Skeletal muscle satellite cell (primary cell): ENCODE results near the gene CCDC127.

Experiments
- H3K27me3 ChIP-seq: 2 replicates; pipeline ENCODE4 v1.7.0; 2013; ENCODE audit warnings: low read length; ENCODE audit not compliant: control insufficient read depth, insufficient read depth
- H3K36me3 ChIP-seq: 2 replicates; pipeline ENCODE4 v1.7.0; 2013; ENCODE audit warnings: mild to moderate bottlenecking, control low read depth, low read length; ENCODE audit not compliant: insufficient read depth
- H3K4me1 ChIP-seq: 2 replicates; pipeline ENCODE4 v1.7.0; 2013; ENCODE audit warnings: low read length; ENCODE audit not compliant: control insufficient read depth, insufficient read depth
- H3K4me2 ChIP-seq: 2 replicates; pipeline ENCODE4 v1.7.0; 2013; ENCODE audit warnings: mild to moderate bottlenecking, low read length
- H3K4me3 ChIP-seq: 2 replicates; pipeline ENCODE4 v1.7.0; 2013; ENCODE audit warnings: low read length
- H3K9ac ChIP-seq: 2 replicates; pipeline ENCODE4 v1.7.0; 2013; ENCODE audit warnings: mild to moderate bottlenecking, low read depth, low read length, moderate library complexity
- H3K9me3 ChIP-seq: replicated peaks from 2 replicates; pipeline ENCODE4 v1.7.0; 2013; ENCODE audit warnings: mild to moderate bottlenecking, control low read depth, low read length

Gene CCDC127

DNA sequence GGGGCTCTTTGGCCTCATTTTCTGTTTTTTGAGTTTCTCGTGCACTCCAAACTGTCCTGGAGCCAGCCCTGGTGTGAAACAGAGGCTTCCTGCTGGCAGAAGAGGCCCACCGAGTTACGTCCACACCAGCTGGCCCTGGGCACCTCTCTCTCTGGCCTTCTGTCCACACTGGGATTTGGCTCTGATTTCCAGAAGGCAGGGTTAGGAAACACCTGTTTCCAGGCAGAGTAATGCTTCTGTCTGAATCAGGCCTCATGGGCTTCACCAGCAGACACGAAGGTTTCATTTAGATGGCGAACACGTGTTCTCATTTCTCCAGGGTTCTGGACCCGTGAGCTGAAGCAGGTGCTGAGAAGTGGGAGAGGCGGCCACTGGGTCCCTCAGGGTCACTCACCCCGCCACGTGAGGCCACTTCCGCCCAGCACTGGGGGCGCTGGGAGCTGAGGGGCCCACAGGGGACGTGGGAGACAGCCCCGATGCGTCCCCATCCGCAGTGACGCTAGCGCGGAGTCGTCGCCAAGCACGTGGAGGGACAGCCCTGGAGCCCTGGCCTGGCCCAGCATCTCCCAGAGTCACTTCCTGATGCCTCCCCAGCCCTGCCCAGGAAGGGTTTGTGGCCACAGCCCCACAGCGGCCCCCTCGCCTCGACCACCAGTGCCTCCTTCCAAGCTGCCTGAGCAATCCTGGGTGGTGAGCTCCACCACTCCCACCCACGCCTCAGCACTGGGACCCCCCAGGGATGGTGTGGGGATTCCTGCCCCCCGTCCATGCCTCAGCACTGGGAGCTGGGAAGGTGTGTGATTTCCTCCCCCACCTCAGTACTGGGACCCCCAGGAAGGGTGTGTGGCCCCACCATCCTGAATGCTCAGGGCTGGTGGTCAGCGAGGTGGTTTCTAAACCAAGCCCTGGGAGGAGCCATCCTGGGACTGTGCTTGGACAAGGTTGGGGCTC lies 31.6 kb downstream of the CCDC127 start:
- Histone ChIP-seq H3K36me3 (no peaks in the 10 kb centered on the region), H3K27me3 (peaks cover 65% of the 10 kb centered on the region), H3K4me2 (no peak overlapping the region), H3K9ac (no peak overlapping the region), H3K9me3 (no peaks in the 10 kb centered on the region), H3K4me1 (peaks cover 12% of the 10 kb centered on the region), H3K4me3 (no peak overlapping the region)

DNA sequence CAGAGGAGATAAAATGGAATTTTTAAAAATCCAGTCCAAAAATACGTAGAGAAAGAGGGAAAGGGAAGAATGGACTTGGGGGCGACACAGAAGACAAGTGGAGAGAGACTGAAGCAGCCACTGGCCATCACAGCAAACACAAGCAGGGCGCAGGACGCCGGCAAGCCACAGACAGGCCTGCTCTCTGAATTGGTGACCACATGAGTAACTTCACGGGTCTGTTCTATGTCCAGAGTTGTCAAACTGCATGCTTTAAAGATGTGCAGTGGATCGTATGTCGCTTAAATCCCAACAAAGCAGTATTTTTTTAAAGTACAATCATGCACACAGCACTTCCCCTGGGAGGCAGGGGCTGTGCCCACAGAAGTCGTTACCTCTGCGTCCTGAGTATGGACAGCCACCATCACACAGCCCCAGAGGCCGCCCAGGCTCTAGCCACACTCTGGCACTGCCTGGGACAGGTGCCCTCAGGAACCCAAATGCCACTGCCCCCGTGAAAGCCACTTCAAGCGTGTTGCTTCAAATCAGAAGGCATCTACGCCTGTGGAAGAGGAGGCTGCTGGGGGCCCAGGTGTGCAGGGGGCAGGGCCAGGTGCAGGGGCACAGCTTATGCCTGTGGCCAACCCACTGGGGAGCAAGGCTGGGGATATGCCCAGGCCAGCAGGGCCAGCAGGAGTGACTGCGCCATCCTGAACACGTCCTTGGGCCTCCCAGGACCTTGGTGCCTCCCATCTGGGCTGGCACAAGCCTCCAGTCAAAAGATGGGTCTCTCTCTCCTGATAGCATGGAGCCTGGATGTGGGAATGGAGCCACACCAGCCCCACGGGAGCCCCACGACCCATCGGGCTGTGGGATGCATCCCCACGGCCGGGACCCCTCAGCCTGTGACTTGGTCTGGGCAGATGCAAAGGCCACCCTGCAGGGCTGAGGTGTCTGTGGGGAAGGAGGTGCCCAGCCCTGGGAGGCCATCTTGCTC lies 32.6 kb downstream of the CCDC127 start:
- peaks cover 9% of the 10 kb centered on the region for H3K4me1 ChIP-seq
- H3K27me3 ChIP-seq: peaks cover 65% of the 10 kb centered on the region
- no peak overlapping the region for H3K4me2 ChIP-seq
- no peaks in the 10 kb centered on the region for H3K36me3 ChIP-seq
- H3K4me3 ChIP-seq: no peak overlapping the region
- no peak overlapping the region for H3K9ac ChIP-seq
- no peaks in the 10 kb centered on the region for H3K9me3 ChIP-seq

DNA sequence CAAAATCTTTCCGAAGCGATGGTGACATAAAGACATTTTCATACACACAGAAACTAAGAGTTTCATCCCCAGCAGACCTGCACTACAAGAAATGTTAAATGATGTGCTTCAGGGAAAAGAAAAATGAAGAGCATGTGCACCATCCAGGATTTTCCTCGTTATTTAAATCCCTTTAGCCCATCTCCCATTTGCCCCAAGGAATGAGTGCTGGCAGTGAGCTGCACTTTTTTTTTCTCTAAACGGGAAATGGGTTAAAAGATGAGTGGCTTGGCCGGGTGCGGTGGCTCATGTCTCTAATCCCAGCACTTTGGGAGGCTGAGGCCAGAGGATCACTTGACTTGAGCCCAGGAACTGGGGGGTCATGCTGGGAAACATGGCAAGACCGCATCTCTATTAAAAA lies 33.5 kb downstream of the CCDC127 start:
- Histone ChIP-seq H3K36me3 (no peaks in the 10 kb centered on the region), H3K4me1 (peaks cover 9% of the 10 kb centered on the region), H3K9me3 (no peaks in the 10 kb centered on the region), H3K27me3 (peaks cover 67% of the 10 kb centered on the region), H3K9ac (no peak overlapping the region), H3K4me3 (no peak overlapping the region), H3K4me2 (no peak overlapping the region)

DNA sequence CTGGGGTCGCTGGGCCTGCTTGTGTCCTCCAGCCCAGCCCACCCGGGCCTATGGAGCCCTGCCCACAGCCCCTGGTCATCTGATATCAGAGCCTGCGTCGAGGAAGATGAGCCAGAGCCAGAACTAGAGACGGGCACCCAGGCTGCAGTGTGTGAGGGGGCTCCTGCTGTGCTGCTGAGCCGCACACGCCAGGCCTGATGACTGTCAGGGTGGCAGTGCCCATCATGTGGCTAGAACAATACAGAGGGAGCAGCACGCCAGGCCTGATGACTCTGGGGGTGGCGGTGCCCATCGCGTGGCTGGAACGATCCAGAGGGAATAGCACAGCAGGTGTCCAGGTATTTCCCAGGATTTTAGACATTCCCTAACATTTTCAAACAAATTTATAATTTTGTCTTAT lies 35.8 kb downstream of the CCDC127 start:
- no peaks in the 10 kb centered on the region for H3K4me1 ChIP-seq
- H3K4me3 ChIP-seq: no peak overlapping the region
- H3K27me3 ChIP-seq: peaks cover 80% of the 10 kb centered on the region
- H3K9me3 ChIP-seq: no peaks in the 10 kb centered on the region
- H3K9ac ChIP-seq: no peak overlapping the region
- no peak overlapping the region for H3K4me2 ChIP-seq
- H3K36me3 ChIP-seq: no peaks in the 10 kb centered on the region

DNA sequence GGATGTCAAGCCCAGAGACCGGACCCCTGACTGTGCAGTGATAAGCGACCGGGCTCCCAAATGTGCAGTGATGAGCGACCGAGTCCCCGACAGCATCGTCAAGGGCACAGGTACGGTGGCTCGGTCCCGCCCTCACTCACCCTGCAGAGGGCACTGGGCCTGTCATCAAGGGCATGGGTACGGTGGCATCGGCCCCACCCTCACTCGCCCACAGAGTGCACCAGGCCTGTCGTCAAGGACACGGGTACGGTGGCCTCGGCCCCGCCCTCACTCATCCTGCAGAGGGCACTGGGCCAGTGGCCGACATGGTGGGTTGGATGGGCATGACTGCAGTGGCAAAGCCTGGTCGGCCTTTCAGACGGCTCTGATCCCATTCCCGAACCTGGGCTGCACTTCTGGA lies 36.4 kb downstream of the CCDC127 start:
- Histone ChIP-seq H3K4me2 (no peak overlapping the region), H3K4me3 (no peak overlapping the region), H3K4me1 (no peaks in the 10 kb centered on the region), H3K9me3 (no peaks in the 10 kb centered on the region), H3K27me3 (peaks cover 78% of the 10 kb centered on the region), H3K9ac (no peak overlapping the region), H3K36me3 (no peaks in the 10 kb centered on the region)

DNA sequence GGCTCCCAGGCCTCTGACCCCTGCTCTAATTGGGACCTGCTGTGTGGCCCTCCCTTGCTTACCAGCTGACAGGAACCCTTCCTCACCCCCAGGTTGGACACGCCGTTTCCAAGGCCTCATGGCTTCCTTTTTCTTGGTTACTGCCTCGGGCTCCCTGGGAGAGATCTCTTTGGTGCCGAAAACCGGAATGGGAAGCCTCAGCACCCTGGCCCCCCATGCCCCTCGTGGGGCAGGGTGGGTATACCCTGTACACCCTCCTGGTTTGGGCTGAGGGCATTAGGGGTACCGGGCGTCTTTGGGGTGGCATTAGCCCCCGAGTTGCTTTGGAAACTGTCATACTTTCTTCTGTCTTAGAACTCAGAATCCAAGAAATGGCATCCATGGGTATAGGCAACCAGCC lies 36.8 kb downstream of the CCDC127 start:
- Histone ChIP-seq H3K4me1 (no peaks in the 10 kb centered on the region), H3K36me3 (no peaks in the 10 kb centered on the region), H3K9me3 (no peaks in the 10 kb centered on the region), H3K27me3 (peaks cover 78% of the 10 kb centered on the region), H3K4me2 (no peak overlapping the region), H3K4me3 (no peak overlapping the region), H3K9ac (no peak overlapping the region)

DNA sequence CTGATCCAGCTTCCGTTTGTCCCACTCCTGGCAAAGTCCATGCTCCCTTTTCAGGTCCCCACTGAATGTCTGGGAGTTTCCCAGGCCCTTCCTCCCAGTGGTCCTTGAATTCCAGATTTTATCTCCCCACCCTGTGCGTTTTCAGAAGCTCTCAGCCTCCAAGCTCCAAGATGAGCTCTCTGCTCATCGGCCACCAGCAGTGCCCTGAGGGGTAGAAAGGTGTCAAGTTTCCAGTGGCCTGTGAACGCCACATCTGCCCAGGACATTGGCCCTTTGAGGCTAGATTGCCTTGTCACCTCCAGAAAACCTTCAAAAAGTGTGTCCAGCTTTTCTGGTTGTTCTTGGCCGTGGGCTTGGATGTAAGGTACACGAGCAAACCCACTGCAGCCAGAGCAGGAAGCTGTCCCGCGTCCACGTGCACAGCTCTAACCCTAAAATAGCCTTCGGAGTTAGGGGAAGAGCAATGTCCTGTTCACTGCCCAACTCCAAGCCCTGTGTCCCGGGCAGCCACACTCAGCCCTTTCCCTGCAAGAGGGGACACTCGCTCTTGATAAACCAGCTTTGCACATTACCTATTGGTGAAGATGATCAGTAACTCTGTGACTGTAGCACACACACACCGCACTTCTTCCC lies 37.6 kb downstream of the CCDC127 start:
- H3K9me3 ChIP-seq: no peaks in the 10 kb centered on the region
- H3K27me3 ChIP-seq: peaks cover 72% of the 10 kb centered on the region
- H3K9ac ChIP-seq: no peak overlapping the region
- no peaks in the 10 kb centered on the region for H3K4me1 ChIP-seq
- H3K4me3 ChIP-seq: no peak overlapping the region
- no peak overlapping the region for H3K4me2 ChIP-seq
- H3K36me3 ChIP-seq: no peaks in the 10 kb centered on the region

DNA sequence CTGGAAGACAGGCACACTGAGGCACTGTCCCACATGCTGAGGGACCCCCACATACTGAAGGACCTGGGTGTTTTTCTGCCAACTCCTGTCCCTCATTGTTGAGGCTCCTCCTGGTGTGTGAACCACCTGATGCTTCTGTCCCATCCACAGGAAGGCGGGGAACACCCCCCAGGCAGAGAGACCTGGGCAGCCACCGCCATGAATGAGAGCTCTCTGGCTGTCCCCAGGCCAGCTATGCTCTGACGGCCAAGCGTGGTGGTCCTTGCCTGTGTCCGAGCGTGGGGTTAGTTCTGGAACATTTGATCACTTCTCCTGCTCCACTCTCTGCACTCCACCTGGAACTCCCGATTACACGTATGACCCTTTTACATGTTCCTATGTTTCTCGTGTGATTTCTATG lies 38.6 kb downstream of the CCDC127 start:
- Histone ChIP-seq H3K36me3 (no peaks in the 10 kb centered on the region), H3K9ac (no peak overlapping the region), H3K4me1 (no peaks in the 10 kb centered on the region), H3K4me3 (no peak overlapping the region), H3K9me3 (no peaks in the 10 kb centered on the region), H3K4me2 (no peak overlapping the region), H3K27me3 (peaks cover 69% of the 10 kb centered on the region)

DNA sequence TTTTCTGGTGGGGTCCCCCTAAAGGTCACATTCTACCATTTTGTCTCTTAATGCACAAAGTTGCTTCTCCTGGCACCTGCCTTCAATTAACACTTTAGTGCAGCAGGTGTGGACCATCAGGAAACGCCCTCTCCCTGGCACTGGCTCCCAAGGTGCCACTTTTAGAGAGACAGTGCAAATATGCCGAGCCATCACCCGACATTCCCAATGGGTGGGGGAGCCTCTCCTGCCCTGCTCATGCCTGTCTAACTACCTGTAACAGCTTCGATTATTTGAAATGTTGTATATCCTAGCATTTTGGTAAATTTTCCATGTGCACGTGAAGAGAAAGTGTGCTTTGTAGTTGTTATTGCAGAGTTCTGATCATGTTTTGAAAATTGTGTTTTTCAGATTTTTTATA lies 39.8 kb downstream of the CCDC127 start:
- Histone ChIP-seq H3K4me2 (no peak overlapping the region), H3K9ac (no peak overlapping the region), H3K4me1 (no peaks in the 10 kb centered on the region), H3K36me3 (no peaks in the 10 kb centered on the region), H3K4me3 (no peak overlapping the region), H3K9me3 (no peaks in the 10 kb centered on the region), H3K27me3 (peaks cover 71% of the 10 kb centered on the region)

DNA sequence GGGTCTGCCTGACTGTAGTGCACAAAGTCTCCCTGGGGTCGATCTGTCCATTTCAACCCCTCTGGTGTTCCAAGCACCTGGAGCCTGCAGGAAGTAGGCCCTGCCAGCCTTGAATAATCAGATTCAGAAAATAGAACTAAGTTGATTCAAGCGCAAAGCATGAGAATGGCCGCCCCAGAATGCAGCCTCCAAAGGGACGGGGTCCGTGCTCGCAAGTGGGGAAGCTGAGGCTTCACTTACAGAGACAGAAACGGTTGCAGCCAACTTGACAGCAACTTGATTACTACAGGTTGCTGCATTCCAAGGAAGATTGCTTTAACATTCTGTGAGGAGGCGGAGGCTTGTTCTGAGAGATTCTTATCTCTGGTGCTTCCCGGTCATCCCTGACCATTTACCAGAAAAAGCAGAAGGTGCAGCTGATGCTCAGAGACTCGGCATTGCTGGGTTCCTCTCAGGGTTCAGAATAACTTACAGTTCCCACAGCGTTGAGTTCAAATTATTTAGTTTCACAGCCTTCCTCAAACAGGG lies 41.6 kb downstream of the CCDC127 start:
- no peaks in the 10 kb centered on the region for H3K4me1 ChIP-seq
- H3K9ac ChIP-seq: no peak overlapping the region
- no peak overlapping the region for H3K4me3 ChIP-seq
- H3K36me3 ChIP-seq: no peaks in the 10 kb centered on the region
- H3K4me2 ChIP-seq: no peak overlapping the region
- no peaks in the 10 kb centered on the region for H3K9me3 ChIP-seq
- H3K27me3 ChIP-seq: peaks cover 77% of the 10 kb centered on the region

DNA sequence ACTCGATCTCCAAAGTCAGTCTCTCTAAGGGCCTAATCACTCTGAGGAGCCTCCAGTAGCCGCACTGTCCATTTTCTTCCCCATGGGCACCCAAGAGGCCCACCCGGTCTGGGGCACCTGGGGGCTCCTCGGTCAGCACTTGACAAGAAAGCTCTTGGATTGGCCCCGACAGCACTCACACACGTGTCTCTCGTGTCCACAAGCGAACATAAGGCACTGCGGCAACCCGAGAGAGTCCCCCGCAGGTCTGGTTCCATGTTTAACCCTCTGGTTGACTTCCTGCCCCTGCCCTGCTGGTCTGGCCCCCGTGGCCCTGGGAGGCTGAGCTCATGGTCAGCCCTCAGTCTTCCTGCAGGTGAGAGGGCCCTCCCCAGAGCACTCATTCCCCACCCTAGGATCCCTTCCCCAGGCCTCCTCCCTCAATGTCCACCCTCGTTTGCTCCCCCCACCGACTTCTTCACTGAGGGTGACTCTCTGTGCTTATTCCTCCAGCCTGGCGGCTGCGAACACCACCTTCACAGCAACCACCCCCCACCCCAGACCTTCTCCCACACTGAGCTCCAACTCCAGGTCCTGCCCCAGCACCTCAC lies 43.0 kb downstream of the CCDC127 start:
- no peak overlapping the region for H3K4me2 ChIP-seq
- no peaks in the 10 kb centered on the region for H3K9me3 ChIP-seq
- peaks cover 70% of the 10 kb centered on the region for H3K27me3 ChIP-seq
- no peak overlapping the region for H3K9ac ChIP-seq
- no peaks in the 10 kb centered on the region for H3K36me3 ChIP-seq
- H3K4me1 ChIP-seq: peaks cover 4% of the 10 kb centered on the region
- H3K4me3 ChIP-seq: no peak overlapping the region
